ENCODE measurements around the gene CCDC43. TPM values are rescaled to one million over a fixed set of nuclear protein-coding genes. Genes with fewer than 3 reads are reported as not detected.

CCDC43 gene
- total and polyA plus RNA-seq, 2 of the 13 experiments (the other 11 are each of a cell fraction or from before 2014, with no cell fraction given): 17.5 to 94.8 TPM

GRCh38 chr17:44655983-44656710 is 33.4 kb downstream of the CCDC43 start, which contains the start of gene MEIOC (continued):
- TF ChIP-seq, protein P1, sequence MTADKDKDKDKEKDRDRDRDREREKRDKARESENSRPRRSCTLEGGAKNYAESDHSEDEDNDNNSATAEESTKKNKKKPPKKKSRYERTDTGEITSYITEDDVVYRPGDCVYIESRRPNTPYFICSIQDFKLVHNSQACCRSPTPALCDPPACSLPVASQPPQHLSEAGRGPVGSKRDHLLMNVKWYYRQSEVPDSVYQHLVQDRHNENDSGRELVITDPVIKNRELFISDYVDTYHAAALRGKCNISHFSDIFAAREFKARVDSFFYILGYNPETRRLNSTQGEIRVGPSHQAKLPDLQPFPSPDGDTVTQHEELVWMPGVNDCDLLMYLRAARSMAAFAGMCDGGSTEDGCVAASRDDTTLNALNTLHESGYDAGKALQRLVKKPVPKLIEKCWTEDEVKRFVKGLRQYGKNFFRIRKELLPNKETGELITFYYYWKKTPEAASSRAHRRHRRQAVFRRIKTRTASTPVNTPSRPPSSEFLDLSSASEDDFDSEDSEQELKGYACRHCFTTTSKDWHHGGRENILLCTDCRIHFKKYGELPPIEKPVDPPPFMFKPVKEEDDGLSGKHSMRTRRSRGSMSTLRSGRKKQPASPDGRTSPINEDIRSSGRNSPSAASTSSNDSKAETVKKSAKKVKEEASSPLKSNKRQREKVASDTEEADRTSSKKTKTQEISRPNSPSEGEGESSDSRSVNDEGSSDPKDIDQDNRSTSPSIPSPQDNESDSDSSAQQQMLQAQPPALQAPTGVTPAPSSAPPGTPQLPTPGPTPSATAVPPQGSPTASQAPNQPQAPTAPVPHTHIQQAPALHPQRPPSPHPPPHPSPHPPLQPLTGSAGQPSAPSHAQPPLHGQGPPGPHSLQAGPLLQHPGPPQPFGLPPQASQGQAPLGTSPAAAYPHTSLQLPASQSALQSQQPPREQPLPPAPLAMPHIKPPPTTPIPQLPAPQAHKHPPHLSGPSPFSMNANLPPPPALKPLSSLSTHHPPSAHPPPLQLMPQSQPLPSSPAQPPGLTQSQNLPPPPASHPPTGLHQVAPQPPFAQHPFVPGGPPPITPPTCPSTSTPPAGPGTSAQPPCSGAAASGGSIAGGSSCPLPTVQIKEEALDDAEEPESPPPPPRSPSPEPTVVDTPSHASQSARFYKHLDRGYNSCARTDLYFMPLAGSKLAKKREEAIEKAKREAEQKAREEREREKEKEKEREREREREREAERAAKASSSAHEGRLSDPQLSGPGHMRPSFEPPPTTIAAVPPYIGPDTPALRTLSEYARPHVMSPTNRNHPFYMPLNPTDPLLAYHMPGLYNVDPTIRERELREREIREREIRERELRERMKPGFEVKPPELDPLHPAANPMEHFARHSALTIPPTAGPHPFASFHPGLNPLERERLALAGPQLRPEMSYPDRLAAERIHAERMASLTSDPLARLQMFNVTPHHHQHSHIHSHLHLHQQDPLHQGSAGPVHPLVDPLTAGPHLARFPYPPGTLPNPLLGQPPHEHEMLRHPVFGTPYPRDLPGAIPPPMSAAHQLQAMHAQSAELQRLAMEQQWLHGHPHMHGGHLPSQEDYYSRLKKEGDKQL (CRISPR knock-in tag; IDR thresholded peaks at IDR 0.05; ENCODE audit: low read depth): no peak
- TF ChIP-seq NFYC (CRISPR knock-in tag; IDR thresholded peaks at IDR 0.05) (no peak), ZFP36L2 (CRISPR knock-in tag; IDR thresholded peaks at IDR 0.05) (no peak)

DNA sequence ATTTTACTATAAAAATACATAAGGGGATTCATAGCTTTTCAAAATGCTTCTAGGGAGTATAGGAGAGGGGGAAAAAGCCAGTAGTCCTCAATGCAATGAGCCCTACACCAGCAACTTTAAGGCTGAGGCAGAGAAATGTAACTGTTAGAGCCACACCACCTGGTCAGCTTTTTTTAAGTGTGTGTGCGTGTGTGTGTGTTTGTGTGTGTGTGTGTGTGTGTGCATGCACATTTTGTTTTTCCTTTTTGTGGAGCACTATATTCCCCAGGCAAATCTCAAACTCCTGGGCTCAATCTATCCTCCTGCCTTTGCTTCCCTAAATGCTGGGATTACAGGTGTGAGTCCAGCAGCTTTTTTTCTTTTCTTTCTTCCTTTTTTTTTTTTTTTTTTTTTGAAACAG is 35.6 kb downstream of the CCDC43 start:
- Histone ChIP-seq H2AFZ (ENCODE audit: low read length) (no peak overlapping the region), H3K9me3 (ENCODE audit: low read length) (no peaks in the 10 kb centered on the region), H3K4me2 (ENCODE audit: low read depth, low read length) (no peak overlapping the region), H3K27ac (ENCODE audit: extremely low read length, insufficient read depth, low read length) (no peak overlapping the region), H3K36me3 (replicated peaks in 1 of 2; ENCODE audit: control insufficient read depth in 1 of 2, insufficient read depth in 2 of 2, low read length in 2 of 2) (no peaks in the 10 kb centered on the region), H3K79me2 (ENCODE audit: insufficient read depth, low read length) (no peaks in the 10 kb centered on the region), H4K20me1 (ENCODE audit: insufficient read depth, low read length) (no peaks in the 10 kb centered on the region), H3K4me3 (replicated peaks in 1 of 3; ENCODE audit: insufficient read depth in 1 of 3, low read depth in 2 of 3, low read length in 3 of 3) (no peak overlapping the region), H3K27me3 (ENCODE audit: control insufficient read depth in 1 of 2, insufficient read depth in 2 of 2, low read length in 2 of 2) (0 out of 5 replicates have a peak, but pooled peaks cover 0 to 3% of the 10 kb centered on the region in 2 experiments), H3K4me1 (ENCODE audit: insufficient read depth, low read length) (no peaks in the 10 kb centered on the region), H3K9ac (ENCODE audit: insufficient read depth, low read depth, low read length) (no peak overlapping the region)
- ChIA-PET POLR2A (no interaction called here), CTCF (ENCODE audit: low intra/inter-chr PET ratio, low total read pairs) (no interaction called here)
- in situ Hi-C loops (cut with HindIII; ENCODE audit: extremely low pct_ligation_motif_present, low pct_unique_long_range_greater_than_20kb) (no loop called here), intact Hi-C loops (cut with micrococcal nuclease; ENCODE audit: unreplicated experiment) (no loop called here)
- TF ChIP-seq, protein P2, sequence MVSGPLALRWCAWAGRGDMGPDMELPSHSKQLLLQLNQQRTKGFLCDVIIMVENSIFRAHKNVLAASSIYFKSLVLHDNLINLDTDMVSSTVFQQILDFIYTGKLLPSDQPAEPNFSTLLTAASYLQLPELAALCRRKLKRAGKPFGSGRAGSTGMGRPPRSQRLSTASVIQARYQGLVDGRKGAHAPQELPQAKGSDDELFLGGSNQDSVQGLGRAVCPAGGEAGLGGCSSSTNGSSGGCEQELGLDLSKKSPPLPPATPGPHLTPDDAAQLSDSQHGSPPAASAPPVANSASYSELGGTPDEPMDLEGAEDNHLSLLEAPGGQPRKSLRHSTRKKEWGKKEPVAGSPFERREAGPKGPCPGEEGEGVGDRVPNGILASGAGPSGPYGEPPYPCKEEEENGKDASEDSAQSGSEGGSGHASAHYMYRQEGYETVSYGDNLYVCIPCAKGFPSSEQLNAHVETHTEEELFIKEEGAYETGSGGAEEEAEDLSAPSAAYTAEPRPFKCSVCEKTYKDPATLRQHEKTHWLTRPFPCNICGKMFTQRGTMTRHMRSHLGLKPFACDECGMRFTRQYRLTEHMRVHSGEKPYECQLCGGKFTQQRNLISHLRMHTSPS (CRISPR knock-in tag; IDR thresholded peaks at IDR 0.05; ENCODE audit: low read depth): no peak
- TF ChIP-seq, protein P3, sequence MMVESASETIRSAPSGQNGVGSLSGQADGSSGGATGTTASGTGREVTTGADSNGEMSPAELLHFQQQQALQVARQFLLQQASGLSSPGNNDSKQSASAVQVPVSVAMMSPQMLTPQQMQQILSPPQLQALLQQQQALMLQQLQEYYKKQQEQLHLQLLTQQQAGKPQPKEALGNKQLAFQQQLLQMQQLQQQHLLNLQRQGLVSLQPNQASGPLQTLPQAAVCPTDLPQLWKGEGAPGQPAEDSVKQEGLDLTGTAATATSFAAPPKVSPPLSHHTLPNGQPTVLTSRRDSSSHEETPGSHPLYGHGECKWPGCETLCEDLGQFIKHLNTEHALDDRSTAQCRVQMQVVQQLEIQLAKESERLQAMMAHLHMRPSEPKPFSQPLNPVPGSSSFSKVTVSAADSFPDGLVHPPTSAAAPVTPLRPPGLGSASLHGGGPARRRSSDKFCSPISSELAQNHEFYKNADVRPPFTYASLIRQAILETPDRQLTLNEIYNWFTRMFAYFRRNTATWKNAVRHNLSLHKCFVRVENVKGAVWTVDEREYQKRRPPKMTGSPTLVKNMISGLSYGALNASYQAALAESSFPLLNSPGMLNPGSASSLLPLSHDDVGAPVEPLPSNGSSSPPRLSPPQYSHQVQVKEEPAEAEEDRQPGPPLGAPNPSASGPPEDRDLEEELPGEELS (CRISPR knock-in tag; IDR thresholded peaks at IDR 0.05): no peak
- TF ChIP-seq ZNF737 (CRISPR knock-in tag; IDR thresholded peaks at IDR 0.05; ENCODE audit: borderline replicate concordance): no peak
- TF ChIP-seq ZNF619 (CRISPR knock-in tag; IDR thresholded peaks at IDR 0.05): no peak
- TF ChIP-seq ZNF12 (CRISPR knock-in tag; IDR thresholded peaks at IDR 0.05): no peak
- TF ChIP-seq, protein P4, sequence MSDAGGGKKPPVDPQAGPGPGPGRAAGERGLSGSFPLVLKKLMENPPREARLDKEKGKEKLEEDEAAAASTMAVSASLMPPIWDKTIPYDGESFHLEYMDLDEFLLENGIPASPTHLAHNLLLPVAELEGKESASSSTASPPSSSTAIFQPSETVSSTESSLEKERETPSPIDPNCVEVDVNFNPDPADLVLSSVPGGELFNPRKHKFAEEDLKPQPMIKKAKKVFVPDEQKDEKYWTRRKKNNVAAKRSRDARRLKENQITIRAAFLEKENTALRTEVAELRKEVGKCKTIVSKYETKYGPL (CRISPR knock-in tag; IDR thresholded peaks at IDR 0.05): no peak
- no TSS peak for BruUV-seq (replicated peaks)
- DNase-seq (ENCODE audit: low spot score) (no peak), FAIRE-seq (no peak), ATAC-seq (no peak)
- WGBS (ENCODE audit: low lambda C conversion rate): 50% methylated on average over 1 of the region's 1 CpG
